GM18858 (cell line): ENCODE measurements around the gene EEFSEC.

Experiments used
- ATAC-seq: cut with Tn5 transposase; IDR thresholded peaks from one replicate; pipeline ENCODE4 v1.9.1; 2021; ENCODE audit not compliant: unreplicated experiment

Gene EEFSEC

DNA sequence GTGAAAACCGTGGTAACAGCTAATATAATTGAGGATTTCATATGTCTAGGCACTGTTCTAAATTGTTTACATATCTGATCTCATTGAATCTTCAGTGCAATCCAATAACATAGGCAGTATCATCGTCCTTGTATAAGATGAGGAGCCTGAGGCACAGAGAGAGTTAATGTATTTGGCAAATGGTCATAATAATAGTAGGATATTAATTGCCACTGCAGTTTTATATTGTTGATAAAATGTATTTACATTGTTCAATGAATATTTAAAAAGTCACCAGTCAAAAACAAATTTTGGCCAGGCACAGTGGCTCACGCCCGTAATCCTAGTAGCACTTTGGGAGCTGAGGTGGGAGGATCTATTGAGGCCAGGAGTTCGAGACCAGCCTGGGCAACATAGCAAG is 88.5 kb downstream of the EEFSEC start:
- ATAC-seq = no peak

DNA sequence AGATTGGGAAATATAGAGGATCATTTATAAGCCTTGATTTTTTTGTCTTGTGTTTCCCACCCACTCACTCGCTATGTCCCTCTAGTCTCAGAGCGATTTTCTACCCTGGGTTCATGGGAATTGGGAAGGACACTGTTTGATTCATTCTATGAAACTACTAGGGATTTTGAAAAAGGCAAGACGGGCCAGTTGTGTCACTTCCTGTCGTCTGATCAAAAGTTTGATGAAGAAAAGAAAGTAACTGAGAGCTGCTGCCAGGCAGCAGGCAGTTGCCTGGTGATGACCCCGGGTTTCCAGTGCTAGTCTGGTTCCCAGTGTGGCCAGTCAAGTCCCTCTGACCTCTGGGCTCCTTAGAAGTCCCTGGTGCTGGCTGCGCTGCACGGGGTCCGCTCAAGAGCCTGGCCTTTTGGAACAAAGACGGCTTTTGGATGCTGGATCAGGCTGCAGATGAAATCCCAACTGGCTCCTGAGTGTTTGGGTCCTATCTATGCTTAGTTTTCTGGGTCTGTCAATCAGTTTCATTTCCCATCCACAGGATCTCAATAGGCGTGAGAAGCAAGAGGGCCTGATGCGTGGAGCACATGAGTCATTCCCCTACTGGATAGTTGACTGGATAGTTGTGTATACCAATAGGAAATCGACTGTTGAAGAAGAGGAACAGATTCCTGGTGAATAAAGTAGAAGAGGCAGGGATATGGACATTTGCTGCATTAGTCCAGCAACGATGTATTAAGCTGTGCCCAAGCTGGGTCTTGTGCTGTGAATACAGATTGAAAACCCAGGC is 89.7 kb downstream of the EEFSEC start:
- ATAC-seq = no peak

DNA sequence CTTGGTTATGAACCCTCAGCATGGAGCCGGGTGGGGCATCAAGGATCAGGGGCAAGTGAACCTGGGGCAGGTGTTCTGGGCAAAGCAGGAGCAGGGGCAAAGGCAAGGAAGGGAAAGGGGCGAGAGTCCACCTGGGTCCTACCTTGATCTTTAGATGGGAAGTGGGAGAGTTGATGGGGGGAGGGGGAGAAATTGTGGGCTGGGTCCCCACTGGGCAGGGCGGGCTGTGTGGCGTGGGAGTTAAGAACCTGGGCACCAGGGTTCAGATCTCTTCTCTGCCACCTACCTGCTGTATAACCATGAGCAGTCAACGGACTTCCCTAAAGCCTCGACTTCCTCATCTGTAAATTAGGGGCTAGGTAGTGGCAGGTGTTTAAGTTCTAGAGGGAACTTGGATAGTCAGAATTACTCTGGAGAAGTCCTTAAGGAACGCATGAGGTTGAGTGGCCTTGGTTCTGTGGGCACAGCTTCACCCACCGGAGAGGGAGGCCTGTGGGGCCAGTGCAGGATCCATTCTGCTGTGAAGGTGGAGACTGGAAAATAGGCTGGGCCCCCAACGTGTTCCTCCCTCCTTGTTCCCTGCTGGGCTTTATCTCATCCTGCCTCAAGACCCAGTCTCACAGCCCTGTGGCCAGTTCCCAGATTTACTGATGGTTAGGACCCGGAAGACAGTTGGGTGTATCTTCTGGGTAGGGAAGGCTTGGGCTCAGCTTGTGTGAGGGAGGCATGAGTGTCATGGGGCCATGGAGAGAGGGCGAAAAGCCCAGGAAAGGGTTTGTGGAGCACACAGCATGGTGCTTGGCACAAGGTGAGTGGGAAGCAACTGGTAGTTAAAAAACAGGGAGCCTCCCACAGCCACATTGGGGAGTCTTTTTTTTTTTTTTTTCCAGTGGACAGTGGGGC is 90.6 kb downstream of the EEFSEC start:
- ATAC-seq = no peak

DNA sequence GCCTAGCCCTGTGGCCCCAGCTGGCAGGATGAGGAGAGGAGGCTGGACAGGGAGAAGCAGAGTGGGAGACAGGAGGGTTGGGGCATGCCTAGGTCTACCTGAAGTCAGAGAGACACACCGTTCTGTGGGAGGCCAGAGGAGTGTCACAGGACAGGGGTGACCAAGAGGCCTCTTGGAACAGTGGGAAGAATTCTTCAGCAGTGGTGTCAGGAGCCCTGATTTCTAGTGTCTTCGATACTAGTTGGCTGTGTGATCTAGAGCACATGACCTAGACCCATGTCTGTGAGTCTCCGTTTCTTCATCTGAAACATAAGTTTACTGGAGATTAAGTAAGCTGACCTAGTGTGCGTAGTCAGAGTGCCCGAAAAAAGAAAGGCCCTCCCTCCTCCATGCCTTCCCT is 92.2 kb downstream of the EEFSEC start:
- ATAC-seq = no peak

DNA sequence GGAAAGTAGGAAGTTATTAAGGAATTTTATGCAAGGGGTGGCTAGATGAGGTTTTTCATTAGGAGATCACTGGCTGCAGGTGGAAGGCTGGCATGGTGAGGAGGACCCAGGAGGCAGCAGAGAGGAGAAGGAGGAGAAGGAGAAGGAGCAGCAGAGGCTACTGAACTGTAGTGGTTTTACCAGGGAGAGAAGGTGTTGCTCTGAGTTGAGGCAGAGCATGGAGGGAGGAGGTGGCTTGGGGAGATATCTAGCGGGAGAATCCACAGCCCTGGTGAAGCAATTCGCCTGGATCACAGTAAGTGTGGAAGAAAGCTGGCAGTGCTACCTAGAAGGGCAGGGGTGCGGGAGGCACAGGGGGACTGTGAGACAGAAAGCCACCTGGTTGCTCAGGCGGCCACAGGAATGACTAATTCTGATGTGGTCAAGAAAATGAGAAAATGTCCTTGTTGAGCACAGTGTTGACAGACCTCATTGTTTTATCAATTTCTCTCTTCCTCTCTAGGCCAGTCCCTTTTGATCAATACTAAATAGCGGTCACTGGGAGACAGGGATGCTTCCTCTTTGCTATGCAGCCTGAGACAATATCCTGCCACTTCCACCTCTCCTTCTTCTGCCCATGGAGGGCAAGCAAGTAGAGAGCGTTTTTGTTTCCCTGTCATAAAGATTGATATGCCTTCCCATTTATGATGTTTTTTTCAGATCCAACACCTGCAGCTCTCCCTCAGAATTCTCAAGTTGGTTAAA is 94.6 kb downstream of the EEFSEC start:
- no peak for ATAC-seq

DNA sequence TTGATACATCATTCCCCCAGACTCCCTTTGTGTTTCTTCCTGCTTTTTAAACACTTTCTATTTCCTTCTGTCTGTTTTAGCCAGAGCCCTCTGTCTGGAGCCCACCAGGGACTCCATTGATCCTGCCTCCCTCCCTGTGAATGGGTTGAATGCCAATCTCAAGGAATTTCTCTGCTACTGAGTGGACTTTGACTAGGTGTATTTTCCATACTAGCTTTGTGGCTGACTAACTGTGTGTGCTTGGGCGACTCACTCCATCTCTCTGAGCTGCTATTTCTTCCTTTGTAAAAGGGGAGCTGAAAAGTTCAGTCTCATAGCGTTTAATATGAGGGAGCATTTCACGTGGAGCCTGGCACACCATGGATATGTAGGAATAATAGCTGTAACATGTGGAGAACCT is 98.8 kb downstream of the EEFSEC start:
- no peak for ATAC-seq

DNA sequence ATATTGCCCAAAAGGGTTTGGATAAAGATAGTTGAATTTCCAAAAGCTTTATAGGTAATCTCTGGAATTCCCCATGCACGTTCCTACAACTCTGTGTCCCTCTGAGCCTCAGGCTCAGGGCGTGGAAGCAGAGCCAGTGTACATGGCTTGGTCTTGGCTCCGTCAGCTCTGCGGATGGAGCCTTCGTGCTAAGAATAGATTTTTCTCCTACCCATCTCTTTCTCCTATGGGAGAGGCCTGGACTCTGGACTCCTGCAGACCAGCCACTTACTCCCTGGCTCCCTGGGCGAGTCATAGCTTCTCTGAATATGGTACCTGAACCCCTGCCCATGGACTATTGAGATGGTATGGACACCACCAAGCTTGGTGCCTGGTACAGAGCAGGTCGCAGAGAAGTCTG is 99.9 kb downstream of the EEFSEC start:
- ATAC-seq = no peak

DNA sequence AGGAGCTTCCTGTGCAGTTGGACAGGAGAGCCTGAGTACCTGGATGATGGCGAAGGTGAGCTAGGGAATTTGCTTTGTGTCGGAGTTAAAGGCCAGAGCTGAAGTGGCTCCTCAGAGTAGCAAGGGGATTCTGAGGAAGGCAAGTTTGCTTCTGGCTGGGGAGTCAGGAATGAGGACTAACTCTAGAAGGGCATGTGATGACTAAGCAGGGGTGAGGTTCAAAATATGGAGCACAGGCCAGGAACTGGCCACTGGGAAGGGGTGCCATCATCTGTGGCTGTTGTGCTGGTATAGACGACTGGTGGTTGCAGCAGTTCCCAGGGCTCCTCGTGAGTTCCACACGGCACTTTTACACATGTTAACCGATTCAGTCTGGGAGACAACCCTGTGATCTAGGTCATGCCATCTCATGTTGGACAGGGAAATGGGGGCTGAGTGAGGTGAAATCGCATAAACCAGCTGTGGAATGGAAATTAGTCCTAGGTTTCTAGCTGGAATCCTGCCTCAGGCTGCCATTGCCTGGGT is 100.8 kb downstream of the EEFSEC start:
- no peak for ATAC-seq

DNA sequence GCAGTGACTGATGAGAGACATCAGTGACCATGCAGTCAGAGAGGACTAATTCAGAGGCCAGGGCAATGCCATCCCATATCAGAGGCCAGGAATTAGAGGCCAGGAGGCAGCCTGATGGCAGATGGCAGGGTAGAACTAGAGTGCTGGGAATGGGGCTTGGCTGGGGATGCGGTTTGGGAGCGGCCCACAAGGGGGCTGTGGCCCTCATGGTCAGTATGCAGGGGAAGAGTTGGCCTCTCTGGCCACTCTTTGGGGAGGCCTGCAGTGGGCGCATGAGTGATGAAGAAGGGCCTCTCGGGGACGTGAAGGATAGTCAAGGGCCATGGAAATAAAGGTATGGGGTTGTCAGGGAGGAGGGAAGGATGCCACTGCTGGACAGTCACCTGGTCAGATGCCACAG is 101.7 kb downstream of the EEFSEC start:
- no peak for ATAC-seq

DNA sequence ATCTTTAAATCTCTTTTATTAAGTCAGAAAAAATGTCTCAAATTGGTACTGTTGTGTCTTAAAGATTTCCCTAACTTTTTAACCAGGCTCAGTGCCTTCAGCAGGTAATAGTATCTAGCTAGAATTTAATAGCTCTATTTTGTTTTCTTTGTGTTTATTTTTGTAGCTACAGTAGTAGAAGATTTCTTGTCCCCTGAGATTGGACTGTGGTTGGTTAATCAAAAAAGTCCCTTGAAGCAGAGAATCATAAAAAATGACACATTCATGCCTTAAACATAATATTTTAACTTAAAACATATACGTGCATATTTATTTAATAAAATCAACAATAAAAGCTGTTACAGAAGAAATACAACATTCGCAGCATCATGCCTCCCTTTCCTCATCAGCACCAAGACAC is 102.8 kb downstream of the EEFSEC start:
- no peak for ATAC-seq

DNA sequence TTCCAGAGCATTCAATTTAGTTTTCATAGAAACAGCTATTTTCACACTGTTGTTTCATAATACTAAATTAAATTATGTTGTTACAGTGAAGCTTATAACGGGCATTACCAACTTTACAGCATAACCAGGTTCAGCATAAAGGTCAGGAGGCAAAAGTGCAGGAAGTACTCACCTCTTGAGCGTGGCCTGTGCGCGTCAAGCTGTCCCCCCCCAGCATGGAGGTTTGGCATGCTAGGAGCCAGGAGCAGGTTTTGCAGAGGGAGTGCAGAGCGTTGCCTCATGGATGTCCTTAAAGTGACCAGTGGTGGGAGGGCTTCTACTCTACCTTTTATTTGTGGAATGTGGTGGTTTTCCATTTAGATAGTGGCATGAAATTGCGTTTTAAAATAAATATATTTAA is 104.4 kb downstream of the EEFSEC start:
- ATAC-seq = no peak

DNA sequence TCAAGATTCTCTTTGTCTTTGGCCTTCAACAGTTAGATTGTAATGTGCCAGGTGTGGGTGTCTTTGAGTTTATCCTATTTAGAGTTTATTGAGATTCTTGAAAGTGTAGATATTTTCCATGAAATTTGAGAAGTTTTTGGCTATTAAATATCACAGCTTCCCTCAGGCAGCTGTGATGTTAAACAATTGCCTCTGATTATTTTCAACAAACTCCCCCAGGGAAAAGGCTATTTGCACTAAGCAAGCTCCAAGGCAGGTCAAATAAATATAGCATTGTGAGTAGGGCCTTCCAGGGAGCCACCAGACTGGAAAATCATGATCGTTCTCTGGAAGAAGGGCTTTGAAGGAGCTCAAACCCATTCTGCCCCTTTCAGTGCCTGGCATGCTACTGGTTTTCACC is 107.0 kb downstream of the EEFSEC start:
- no peak for ATAC-seq

DNA sequence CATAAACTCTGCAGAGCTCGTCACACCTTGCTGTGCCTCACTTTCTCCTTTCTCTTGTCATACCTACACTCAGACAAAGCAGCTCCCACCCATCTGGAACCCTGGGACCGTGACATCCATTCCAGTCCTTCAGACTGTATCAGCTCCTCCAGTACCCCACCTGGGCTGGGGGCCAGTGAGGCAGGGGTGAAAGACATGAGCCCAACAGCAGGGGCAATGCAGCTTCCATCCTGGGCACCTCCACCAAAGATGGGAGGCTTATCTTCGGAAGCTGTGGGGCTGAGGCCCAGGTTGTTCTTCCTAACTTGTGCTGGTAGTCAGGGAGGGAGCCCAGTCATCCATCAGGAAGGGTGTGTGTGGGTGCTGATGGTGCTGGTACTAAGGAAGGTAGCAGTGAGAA is 109.2 kb downstream of the EEFSEC start:
- no peak for ATAC-seq

DNA sequence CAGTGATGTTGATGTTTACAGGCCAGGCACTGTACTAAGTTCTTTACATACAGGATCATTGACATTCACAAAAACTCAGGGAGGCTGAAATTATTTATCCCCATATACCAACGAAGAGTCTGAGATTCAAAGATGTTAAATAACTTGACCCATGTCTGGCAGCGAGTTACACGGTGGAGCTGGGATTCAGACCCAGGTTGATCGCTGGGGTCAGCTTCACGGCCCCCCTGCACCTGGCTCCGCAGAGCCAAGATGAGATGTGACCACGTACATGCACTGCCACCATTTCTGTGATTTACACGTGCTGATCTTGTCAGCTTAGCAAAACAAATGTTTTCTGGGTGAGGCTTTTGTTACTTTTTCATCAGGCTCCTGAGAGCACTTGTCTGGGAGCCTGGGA is 109.8 kb downstream of the EEFSEC start:
- ATAC-seq = no peak

DNA sequence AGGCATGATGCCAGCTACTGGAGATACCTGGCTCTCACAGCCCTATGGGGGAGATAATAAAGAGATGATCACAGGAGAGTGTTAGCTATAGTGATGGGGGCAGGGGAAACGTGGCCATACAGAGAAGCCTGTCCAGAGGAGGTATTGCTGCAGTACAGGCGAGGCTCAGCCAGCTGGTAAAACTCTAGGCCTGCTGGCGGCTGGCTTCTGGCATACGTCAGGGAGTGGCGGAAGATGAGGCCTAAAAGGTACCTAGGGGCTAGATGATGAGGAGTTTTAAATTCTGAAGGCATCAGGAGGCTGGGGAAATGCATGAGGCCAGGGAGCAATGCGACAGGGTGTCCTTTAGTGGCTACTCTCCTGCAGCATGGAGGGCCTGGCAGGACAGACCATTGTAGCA is 110.7 kb downstream of the EEFSEC start:
- no peak for ATAC-seq

DNA sequence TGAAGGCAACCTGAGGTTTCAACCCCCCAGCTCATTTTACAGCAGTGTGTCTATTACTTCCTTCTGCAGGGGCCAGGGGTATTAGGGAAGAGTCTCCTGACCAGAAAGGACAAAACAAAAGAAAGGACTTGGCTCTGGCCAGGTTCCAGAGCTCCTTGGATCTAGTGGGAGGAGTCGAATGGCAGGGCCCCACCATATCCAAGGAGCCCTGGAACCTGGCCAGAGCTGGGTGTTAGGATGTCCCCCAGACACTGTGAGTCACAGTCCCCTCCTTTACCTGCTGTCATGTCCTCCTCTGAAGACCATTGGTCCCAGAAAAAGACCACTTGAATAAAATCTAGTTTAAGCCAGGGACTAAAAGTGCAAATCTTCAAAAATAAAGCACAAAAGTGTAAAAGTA is 113.2 kb downstream of the EEFSEC start:
- ATAC-seq = no peak

DNA sequence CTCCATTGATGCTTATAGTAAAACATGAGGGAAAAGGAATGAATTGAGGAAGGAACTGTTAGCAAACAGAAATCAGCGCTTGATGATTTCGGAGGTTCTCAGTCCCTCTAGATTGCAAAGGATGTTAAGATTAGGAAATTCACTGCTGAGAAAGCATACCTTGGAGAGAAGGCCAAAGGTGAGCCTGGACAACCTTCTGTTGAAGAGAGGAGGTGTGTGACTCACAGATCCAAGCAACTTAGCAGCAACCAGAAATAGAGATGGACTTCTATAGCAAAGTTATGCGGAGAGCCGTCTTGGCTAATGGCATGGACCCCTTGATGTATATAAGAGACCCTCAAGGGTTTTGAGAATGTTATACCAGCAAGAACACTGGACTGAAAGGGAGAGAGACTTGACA is 114.3 kb downstream of the EEFSEC start:
- ATAC-seq = no peak

DNA sequence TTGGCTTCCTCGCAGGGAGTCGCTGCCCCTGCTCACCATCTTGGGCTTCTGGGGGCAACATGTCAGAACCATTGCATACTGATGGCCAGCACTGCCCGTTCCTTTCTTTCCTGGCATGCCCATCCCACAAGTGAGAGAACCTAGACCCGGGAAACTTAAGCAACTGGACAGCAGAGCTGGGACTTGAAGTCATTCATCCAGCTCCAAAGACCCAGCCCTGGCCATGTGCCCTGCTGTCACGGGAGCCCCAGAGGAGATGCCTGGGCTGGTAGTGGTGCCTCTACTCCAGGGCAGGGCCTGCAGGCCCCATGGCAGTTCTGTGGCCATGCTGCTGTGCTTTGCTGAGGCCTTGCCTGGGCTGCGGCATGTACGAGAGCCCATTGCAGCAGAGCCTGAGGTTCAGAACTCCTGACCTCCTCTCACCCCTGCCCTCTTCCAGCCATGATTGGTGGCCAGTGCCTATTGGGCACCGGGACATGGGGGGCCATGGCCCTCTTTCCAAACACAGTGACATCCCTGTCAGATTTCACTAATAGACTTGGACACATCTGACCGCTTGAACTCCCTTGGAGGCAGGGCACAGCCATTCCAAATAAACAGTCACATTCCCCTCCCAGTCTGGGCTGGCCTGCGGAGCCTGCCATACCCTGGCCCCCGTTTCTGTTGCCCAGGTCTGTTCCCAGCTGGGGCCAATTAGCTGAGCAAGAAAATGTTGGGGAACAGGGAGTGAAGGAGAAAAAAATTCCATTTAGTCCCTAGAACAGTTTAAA is 115.9 kb downstream of the EEFSEC start:
- no peak for ATAC-seq

DNA sequence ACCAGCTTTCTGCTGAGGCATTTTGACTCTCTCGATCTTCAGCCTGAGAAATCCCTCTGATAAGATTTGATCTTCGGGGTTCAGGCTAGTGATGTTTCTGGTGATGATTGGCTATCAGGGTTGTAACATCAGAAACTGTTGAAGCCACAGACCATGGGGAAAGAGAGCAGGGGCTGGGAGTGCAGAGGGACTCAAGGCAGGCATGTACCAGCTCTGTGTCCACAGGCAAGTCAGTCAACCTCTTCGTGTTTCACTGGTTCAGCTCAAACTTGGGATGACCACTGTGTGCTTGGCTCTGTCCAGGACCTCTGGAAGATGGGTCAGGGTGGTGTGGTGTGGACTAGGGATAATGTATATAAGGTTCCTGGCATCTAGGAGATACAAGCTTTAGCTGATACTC is 116.5 kb downstream of the EEFSEC start:
- no peak for ATAC-seq
